ENCODE results near the gene DENND6A.

Gene DENND6A

DNA sequence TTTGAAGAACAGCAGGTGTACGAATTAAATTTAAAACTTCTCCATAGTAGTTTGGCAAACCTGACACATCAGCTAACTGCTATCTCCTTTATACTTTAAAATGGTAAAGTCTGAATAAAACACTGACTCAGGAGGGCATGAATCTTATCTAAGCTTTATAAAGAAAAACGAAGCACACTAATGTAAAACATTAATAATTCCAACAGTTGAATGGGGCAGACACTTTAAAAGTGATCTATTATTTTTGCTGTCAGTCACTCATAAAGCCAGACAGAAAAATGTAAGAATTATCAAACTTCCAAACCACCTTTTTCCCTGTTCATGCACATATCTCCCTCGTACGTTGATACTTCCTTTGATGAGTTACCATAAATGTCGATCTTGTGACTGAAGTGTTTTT lies 98.3 kb downstream of the DENND6A start:
- TF ChIP-seq, protein P1, sequence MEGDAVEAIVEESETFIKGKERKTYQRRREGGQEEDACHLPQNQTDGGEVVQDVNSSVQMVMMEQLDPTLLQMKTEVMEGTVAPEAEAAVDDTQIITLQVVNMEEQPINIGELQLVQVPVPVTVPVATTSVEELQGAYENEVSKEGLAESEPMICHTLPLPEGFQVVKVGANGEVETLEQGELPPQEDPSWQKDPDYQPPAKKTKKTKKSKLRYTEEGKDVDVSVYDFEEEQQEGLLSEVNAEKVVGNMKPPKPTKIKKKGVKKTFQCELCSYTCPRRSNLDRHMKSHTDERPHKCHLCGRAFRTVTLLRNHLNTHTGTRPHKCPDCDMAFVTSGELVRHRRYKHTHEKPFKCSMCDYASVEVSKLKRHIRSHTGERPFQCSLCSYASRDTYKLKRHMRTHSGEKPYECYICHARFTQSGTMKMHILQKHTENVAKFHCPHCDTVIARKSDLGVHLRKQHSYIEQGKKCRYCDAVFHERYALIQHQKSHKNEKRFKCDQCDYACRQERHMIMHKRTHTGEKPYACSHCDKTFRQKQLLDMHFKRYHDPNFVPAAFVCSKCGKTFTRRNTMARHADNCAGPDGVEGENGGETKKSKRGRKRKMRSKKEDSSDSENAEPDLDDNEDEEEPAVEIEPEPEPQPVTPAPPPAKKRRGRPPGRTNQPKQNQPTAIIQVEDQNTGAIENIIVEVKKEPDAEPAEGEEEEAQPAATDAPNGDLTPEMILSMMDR (IDR thresholded peaks at IDR 0.05; ENCODE audit: borderline replicate concordance, insufficient read depth, low read depth, low read length): no peak

DNA sequence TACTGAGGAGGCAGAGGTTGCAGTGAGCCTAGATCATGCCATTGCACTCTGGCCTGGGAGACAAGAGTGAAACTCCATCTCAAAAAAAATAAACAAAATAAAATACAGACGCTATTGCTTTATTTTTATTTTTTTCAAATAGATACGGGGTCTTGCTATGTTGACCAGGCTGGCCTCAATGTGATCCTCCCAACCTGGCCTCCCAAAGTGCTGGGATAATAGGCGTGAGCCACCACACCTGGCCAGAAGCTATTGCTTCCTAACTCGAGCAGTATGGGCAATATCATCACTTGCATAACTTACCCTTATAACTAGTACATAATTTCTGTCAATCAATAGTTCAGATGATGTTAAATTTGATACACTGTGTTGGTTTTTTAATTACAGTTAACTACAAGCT lies 98.7 kb downstream of the DENND6A start:
- no peak overlapping the region for H3K4me3 ChIP-seq (ENCODE audit: low read depth, low read length)
- TF ChIP-seq, protein P1 (IDR thresholded peaks at IDR 0.05; ENCODE audit: borderline replicate concordance, insufficient read depth, low read depth, low read length): no peak

More for the DNA sequence above, 98.3 kb downstream of the DENND6A start:
- H3K4me3 ChIP-seq (ENCODE audit: low read depth, low read length): no peak overlapping the region

DNA sequence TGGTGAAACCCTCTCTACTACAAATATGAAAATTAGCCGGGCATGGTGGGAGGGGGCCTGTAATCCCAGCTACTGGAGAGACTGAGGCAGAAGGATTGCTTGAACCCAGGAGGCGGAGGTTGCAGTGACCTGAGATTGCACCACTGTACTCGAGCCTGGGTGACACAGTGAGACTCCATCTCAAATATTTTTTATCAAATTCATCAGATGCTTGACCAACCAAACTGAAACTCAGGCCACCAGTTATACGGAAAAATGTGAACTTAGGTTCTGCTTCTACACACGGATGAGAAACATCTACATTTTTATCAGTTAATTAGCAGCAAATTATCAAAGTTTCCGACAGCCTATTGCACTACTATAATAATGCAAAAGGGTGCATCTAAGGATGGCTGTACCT lies 100.6 kb downstream of the DENND6A start:
- TF ChIP-seq, protein P1 (IDR thresholded peaks at IDR 0.05; ENCODE audit: borderline replicate concordance, insufficient read depth, low read depth, low read length): no peak
- H3K4me3 ChIP-seq (ENCODE audit: low read depth, low read length): no peak overlapping the region

DNA sequence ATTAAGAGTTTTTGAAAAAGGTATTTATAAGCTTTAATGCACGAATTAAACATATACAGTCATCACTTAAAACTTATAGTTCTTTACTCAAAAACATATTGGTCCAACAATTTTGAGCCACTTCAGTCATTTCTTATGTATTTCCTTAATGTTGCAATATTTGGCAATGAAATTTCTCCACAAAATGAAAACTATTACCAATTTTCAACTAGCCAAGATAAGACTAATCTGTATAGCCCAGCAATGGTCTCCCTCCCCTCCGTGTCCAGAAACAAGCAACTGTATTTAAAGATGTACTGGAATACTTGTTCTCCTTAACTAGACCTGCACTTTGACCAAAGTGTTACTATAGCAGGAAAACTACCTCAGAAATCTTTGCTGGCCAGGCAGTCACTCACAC lies 105.0 kb downstream of the DENND6A start:
- no peak overlapping the region for H3K4me3 ChIP-seq (ENCODE audit: low read depth, low read length)
- TF ChIP-seq, protein P1 (IDR thresholded peaks at IDR 0.05; ENCODE audit: borderline replicate concordance, insufficient read depth, low read depth, low read length): no peak

DNA sequence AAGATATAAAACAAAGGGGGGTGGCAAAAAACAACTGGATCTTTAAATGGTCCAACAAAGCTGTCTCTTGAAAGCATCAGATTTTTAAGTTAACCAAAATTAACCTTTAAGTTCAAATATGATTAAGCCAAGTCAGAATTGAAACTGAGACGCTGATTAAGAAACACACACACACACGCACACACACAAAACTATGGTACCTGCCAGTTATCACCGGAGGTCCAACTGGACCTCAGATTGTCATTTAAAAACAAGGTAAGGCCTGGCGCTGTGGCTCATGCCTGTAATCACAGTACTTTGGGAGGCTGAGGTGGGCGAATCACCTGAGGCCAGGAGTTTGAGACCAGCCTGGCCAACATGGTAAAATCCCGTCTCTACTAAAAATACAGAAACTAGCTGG lies 106.1 kb downstream of the DENND6A start:
- TF ChIP-seq, protein P1 (IDR thresholded peaks at IDR 0.05; ENCODE audit: borderline replicate concordance, insufficient read depth, low read depth, low read length): no peak
- H3K4me3 ChIP-seq (ENCODE audit: low read depth, low read length): no peak overlapping the region

DNA sequence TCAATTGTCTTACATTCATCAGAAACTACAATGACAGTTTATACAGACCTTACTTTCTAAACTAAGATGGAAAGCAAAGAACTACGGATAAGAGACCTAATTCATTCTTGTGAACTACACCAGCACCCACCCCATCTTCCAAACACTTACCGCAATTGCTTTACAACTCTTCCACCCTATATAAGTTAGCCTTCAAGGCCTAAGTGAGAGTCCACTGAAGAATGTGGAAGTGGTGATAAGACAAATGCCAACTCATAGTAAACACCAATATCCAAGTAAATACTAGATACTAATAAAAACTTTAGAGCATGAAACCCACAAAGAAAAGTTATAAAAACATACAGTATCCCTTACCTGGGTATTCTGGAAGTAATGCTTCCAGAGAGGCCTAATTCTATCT lies 109.3 kb downstream of the DENND6A start:
- no peak overlapping the region for H3K4me3 ChIP-seq (ENCODE audit: low read depth, low read length)
- TF ChIP-seq, protein P1 (IDR thresholded peaks at IDR 0.05; ENCODE audit: borderline replicate concordance, insufficient read depth, low read depth, low read length): no peak

DNA sequence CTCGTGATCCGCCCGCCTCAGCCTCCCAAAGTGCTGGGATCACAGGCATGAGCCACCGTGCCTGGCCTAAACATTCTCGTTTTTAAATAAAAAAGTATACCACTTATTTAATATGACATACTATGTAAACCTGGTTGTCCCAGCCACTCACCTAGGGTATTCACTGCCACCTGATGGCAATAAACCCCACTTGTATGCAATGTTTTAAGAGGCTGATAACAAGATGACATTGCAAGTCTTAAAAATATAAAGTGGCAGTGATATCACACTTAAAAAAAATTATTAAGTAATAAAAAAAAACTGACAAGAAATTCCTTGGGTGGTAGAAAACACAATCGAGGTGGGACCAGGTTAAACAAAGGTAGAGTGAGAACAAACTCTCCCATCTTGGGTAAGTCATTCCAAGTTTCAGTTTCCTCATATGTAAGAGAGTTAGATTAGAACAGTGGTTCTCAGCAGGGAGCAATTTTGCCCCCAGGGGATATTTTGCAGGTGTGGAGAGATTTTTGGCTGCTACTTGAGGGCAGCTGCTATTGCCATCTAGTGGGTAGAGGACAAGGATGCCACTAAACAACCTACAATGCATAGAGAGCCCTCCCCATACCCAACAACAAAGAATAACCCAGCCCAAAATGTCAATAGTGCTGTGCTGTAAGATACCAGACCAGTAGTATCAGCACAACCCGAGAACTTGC lies 110.3 kb downstream of the DENND6A start:
- TF ChIP-seq, protein P1 (IDR thresholded peaks at IDR 0.05; ENCODE audit: borderline replicate concordance, insufficient read depth, low read depth, low read length): peak; percentile 18; the same call in 1 of the 2 replicates

More for the DNA sequence above, 110.3 kb downstream of the DENND6A start:
- H3K4me3 ChIP-seq (ENCODE audit: low read depth, low read length): no peak overlapping the region
